HCT116 (cell line): ENCODE data around the gene ENDOD1. TPM values are rescaled to one million over a fixed set of nuclear protein-coding genes. Genes with fewer than 3 reads are reported as not detected.

Experiments used
- ATAC-seq: fragments of 200-7000 bp; cut with Tn5 transposase; 2 replicates; pipeline ENCODE4 v1.9.1; 2020; ENCODE audit warnings: mild to moderate bottlenecking, moderate library complexity
- BruUV-seq: library from RNA; stranded (reverse); fragments of 400-500 nt; replicated peaks from 2 replicates; lab custom pipeline; 2021; lab: Mats Ljungman, UMichigan
- CTCF ChIA-PET: fragments of 300-600 bp; sonication (Branson Sonifier 250); formaldehyde crosslinking; loops from one replicate; lab custom pipeline; 2021; ENCODE audit warnings: antibody characterized with exemption; lab: Charles Lee
- POLR2A ChIA-PET: fragments of 300-600, 350-600 bp; sonication (Branson Sonifier 250); formaldehyde crosslinking; loops from one replicate; lab custom pipeline; 2021; ENCODE audit warnings: antibody characterized with exemption; lab: Charles Lee
- RAD21 ChIA-PET, 2 experiments: fragments of 300-600 bp; sonication (Branson Sonifier 250); formaldehyde crosslinking; loops; one replicate each; lab custom pipeline; 2023; ENCODE audit warnings: low total read pairs in 2 of 2; ENCODE audit not compliant: uncharacterized antibody in 2 of 2, unreplicated experiment in 2 of 2, low non-redundant PET in 1 of 2; lab: Charles Lee
- DNase-seq: peaks from one replicate; pipeline ENCODE4 v3.0.0-alpha.2; 2010; ENCODE audit warnings: low read depth, low spot score
- H2AFZ ChIP-seq: fragments of 200-600 bp; shearing (Covaris generic), sonication (generic); 2 replicates; pipeline ENCODE4 v1.6.1; 2017; ENCODE audit warnings: low read depth, mixed run types, mixed read lengths, antibody characterized with exemption, low read length; ENCODE audit not compliant: poor library complexity, severe bottlenecking
- H3K27ac ChIP-seq: 2 replicates; pipeline ENCODE4 v1.5.1; 2012; ENCODE audit warnings: low read depth, low read length
- H3K27me3 ChIP-seq: fragments of 200-600 bp; sonication (generic); 2 replicates; pipeline ENCODE4 v1.6.1; 2016; ENCODE audit warnings: mixed run types, low read length, mixed read lengths; ENCODE audit not compliant: insufficient read depth
- H3K36me3 ChIP-seq, 2 experiments: fragments of 200-500 bp in 1 of 2; fragments of 200-600 bp in 1 of 2; sonication (Bioruptor generic) in 1 of 2; sonication (generic) in 1 of 2; 2 replicates each; pipeline versions ENCODE4 v1.5.1 to v1.6.1; 2014 to 2016; ENCODE audit warnings: low read length in 2 of 2, inconsistent platforms in 1 of 2, mixed read lengths in 1 of 2, mixed run types in 1 of 2; ENCODE audit not compliant: insufficient read depth in 2 of 2, control insufficient read depth in 1 of 2
- H3K4me1 ChIP-seq, 2 experiments: fragments of 200-600 bp in 1 of 2; sonication (generic) in 1 of 2; 2 replicates each; pipeline versions ENCODE4 v1.5.1 to v1.6.1; 2012 to 2017; ENCODE audit warnings: low read length in 2 of 2, inconsistent platforms in 1 of 2, mild to moderate bottlenecking in 1 of 2, mixed read lengths in 1 of 2, mixed run types in 1 of 2, moderate library complexity in 1 of 2; ENCODE audit not compliant: insufficient read depth in 2 of 2, control insufficient read depth in 1 of 2
- H3K4me2 ChIP-seq: fragments of 200-600 bp; sonication (generic); 2 replicates; pipeline ENCODE4 v1.6.1; 2017; ENCODE audit warnings: mixed run types, low read length, mixed read lengths
- H3K4me3 ChIP-seq, 2 experiments: fragments of 200-600 bp in 1 of 2; sonication (generic) in 1 of 2; replicated peaks in 1 of 2; 2 replicates each; pipeline ENCODE4 v1.5.1; 2011 to 2016; ENCODE audit warnings: low read length in 2 of 2, control low read depth in 1 of 2, low read depth in 1 of 2, mild to moderate bottlenecking in 1 of 2, mixed read lengths in 1 of 2, mixed run types in 1 of 2
- H3K79me2 ChIP-seq: fragments of 200-600 bp; sonication (generic); 2 replicates; pipeline ENCODE4 v1.6.1; 2017; ENCODE audit warnings: mild to moderate bottlenecking, mixed run types, low read length, moderate library complexity, mixed read lengths; ENCODE audit not compliant: insufficient read depth
- H3K9ac ChIP-seq: fragments of 200-600 bp; sonication (generic); 2 replicates; pipeline ENCODE4 v1.6.1; 2016; ENCODE audit warnings: low read length, mixed read lengths
- H3K9me2 ChIP-seq: fragments of 200-600 bp; sonication (generic), shearing (Covaris generic); 2 replicates; pipeline ENCODE4 v1.6.1; 2017; ENCODE audit warnings: mixed run types, mild to moderate bottlenecking, moderate library complexity; ENCODE audit not compliant: insufficient read depth
- H3K9me3 ChIP-seq, 2 experiments: fragments of 200-500 bp in 1 of 2; fragments of 200-600 bp in 1 of 2; sonication (Bioruptor generic) in 1 of 2; sonication (generic) in 1 of 2; 2 replicates each; pipeline ENCODE4 v1.6.1; 2014 to 2017; ENCODE audit warnings: low read length in 2 of 2, mixed read lengths in 2 of 2, inconsistent platforms in 1 of 2, low read depth in 1 of 2, mild to moderate bottlenecking in 1 of 2, mixed run types in 1 of 2, moderate library complexity in 1 of 2; ENCODE audit not compliant: control insufficient read depth in 1 of 2, insufficient read depth in 1 of 2
- H4K20me1 ChIP-seq: fragments of 200-600 bp; sonication (generic), shearing (Covaris generic); 2 replicates; pipeline ENCODE4 v1.6.1; 2017; ENCODE audit warnings: mixed run types, mild to moderate bottlenecking, moderate library complexity; ENCODE audit not compliant: insufficient read depth
- EZH2phosphoT487 ChIP-seq: fragments of 200-600 bp; IDR thresholded peaks from 2 replicates; pipeline ENCODE4 v1.6.1; 2018; ENCODE audit warnings: antibody characterized with exemption, borderline replicate concordance
- FOSL1 ChIP-seq: IDR thresholded peaks from 2 replicates; pipeline ENCODE4 v1.6.1; 2012; ENCODE audit warnings: low read depth
- POLR2A ChIP-seq: IDR thresholded peaks from 2 replicates; pipeline ENCODE4 v1.7.0; 2011; ENCODE audit warnings: borderline replicate concordance; ENCODE audit not compliant: insufficient read depth, insufficient read length; ENCODE audit errors: extremely low read depth
- POLR2AphosphoS5 ChIP-seq: IDR thresholded peaks from 2 replicates; pipeline ENCODE4 v1.6.1; 2011; ENCODE audit warnings: mild to moderate bottlenecking, low read depth, low read length, moderate library complexity
- SIN3A ChIP-seq: IDR thresholded peaks from 2 replicates; pipeline ENCODE4 v1.6.1; 2012; ENCODE audit warnings: low read depth
- SRF ChIP-seq: IDR thresholded peaks from 2 replicates; pipeline ENCODE4 v1.6.1; 2012; ENCODE audit warnings: low read depth
- YY1 ChIP-seq: IDR thresholded peaks from 2 replicates; pipeline ENCODE4 v1.6.1; 2011; ENCODE audit warnings: low read length, low read depth, moderate library complexity, mild to moderate bottlenecking; ENCODE audit not compliant: insufficient replicate concordance; ENCODE audit errors: extremely low read depth
- ZFX ChIP-seq: fragments of 450-650 bp; IDR thresholded peaks from 2 replicates; pipeline ENCODE4 v1.6.1; 2017
- ZNF274 ChIP-seq: fragments of 200-500 bp; sonication (Bioruptor generic); IDR thresholded peaks from 2 replicates; pipeline ENCODE4 v1.6.1; 2014; ENCODE audit warnings: mild to moderate bottlenecking, low read depth, low read length, inconsistent platforms
- intact Hi-C: fragments of 100-400 bp; cut with micrococcal nuclease; formaldehyde crosslinking; loops from 2 replicates; pipeline ENCODE4 v1.10.0; 2022
- total RNA-seq: library from RNA; stranded (reverse); gene quantifications from one replicate; pipeline ENCODE4 v1.2.1, GENCODE V29; 2021; ENCODE audit not compliant: unreplicated experiment
- TF ChIP-seq, protein P1 (sequence below): IDR thresholded peaks from 2 replicates; pipeline ENCODE4 v1.6.1; 2011; ENCODE audit warnings: mild to moderate bottlenecking, low read length, moderate library complexity; ENCODE audit not compliant: insufficient replicate concordance; ENCODE audit errors: extremely low read depth
- TF ChIP-seq, protein P2 (sequence below): IDR thresholded peaks from 2 replicates; pipeline ENCODE4 v1.6.1; 2012
- TF ChIP-seq, protein P3 (sequence below), 3 experiments: fragments of 200-600 bp in 1 of 3; sonication (generic) in 1 of 3; IDR thresholded peaks in 2 of 3; conservative IDR thresholded peaks in 1 of 3; 2 replicates each; pipeline ENCODE4 v1.5.1; 2012 to 2017; ENCODE audit warnings: low read depth in 2 of 3, low read length in 2 of 3, antibody characterized with exemption in 1 of 3, borderline replicate concordance in 1 of 3, control low read depth in 1 of 3, mild to moderate bottlenecking in 1 of 3, mixed read lengths in 1 of 3, mixed run types in 1 of 3, moderate library complexity in 1 of 3; ENCODE audit not compliant: insufficient read depth in 1 of 3
- TF ChIP-seq, protein P4 (sequence below): IDR thresholded peaks from 2 replicates; pipeline ENCODE4 v1.6.1; 2012; ENCODE audit warnings: low read depth
- TF ChIP-seq, protein P5 (sequence below): IDR thresholded peaks from 2 replicates; pipeline ENCODE4 v1.6.1; 2012

The ENDOD1 gene
- total RNA-seq, 1 experiment from 2014 or later: 33.6 TPM

DNA sequence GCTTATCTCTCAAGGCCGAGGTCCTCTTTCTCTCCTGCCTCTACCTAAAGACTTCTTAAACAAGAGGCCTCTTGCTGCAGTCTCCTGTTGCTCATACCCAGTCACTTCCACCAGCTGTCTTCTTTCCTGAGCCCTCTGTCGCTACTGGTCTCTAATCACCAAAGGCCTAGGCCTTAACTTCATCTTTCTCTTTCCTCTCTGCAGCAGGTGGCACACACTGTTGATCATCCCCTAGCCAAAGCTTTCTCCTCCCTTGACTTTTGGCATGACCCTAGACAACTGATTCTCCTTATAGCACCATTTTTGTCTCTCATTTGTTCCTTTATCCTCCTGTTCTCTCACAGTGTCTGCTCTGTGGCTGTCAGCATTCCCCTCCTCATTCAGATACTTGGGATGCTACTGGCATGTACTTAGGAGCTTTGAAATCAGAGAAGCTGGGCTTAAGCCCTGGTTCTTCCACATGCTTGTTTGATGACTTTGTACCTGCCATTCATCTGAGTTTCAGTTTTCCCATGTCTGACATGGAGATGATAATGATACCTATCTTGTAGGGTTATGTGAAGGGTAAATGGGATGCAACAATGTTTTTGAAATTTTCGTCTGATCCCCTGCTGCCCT, 22.4 kb downstream of the ENDOD1 start (continued):
- TF ChIP-seq, protein P1, sequence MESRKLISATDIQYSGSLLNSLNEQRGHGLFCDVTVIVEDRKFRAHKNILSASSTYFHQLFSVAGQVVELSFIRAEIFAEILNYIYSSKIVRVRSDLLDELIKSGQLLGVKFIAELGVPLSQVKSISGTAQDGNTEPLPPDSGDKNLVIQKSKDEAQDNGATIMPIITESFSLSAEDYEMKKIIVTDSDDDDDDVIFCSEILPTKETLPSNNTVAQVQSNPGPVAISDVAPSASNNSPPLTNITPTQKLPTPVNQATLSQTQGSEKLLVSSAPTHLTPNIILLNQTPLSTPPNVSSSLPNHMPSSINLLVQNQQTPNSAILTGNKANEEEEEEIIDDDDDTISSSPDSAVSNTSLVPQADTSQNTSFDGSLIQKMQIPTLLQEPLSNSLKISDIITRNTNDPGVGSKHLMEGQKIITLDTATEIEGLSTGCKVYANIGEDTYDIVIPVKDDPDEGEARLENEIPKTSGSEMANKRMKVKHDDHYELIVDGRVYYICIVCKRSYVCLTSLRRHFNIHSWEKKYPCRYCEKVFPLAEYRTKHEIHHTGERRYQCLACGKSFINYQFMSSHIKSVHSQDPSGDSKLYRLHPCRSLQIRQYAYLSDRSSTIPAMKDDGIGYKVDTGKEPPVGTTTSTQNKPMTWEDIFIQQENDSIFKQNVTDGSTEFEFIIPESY: no peak
- TF ChIP-seq POLR2AphosphoS5 (no peak), ZFX (no peak)
- TF ChIP-seq, protein P2, sequence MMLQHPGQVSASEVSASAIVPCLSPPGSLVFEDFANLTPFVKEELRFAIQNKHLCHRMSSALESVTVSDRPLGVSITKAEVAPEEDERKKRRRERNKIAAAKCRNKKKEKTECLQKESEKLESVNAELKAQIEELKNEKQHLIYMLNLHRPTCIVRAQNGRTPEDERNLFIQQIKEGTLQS: no peak

DNA sequence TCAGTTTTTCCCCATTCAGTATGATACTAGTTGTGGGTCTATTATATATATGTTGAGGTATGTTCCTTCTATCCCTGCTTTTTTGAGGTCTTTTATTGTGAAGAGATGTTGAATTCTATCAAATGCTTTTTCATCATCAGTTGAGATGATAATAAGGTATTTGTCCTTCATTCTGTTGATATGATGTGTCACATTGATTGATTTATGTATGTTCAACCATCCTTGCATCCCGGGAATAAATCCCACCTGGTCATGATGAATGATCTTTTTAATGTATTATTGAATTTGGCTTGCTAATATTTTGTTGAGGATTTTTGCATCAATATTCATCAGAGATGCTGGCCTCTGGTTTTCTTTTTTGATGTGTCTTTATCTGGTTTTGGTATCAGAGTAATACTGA, 26.0 kb downstream of the ENDOD1 start:
- peaks cover 26 to 38% of the 10 kb centered on the region in 2 experiments for H3K4me1 ChIP-seq
- RAD21 ChIA-PET: no interaction called here
- H2AFZ ChIP-seq: no peak overlapping the region
- no peaks in the 10 kb centered on the region for H3K9me2 ChIP-seq
- POLR2A ChIA-PET: no interaction called here
- peaks cover 51% of the 10 kb centered on the region for H3K79me2 ChIP-seq
- H3K4me2 ChIP-seq: no peak overlapping the region
- H3K36me3 ChIP-seq: no peaks in the 10 kb centered on the region
- DNase-seq (no peak), ATAC-seq (no peak)
- H3K27me3 ChIP-seq: no peaks in the 10 kb centered on the region
- no peak overlapping the region for H3K27ac ChIP-seq
- intact Hi-C loops: no loop called here
- H3K4me3 ChIP-seq: no peak overlapping the region
- no TSS peak for BruUV-seq
- H3K9ac ChIP-seq: no peak overlapping the region
- no peaks in the 10 kb centered on the region for H4K20me1 ChIP-seq
- no peaks in the 10 kb centered on the region for H3K9me3 ChIP-seq
- CTCF ChIA-PET: no interaction called here
- TF ChIP-seq, protein P3, sequence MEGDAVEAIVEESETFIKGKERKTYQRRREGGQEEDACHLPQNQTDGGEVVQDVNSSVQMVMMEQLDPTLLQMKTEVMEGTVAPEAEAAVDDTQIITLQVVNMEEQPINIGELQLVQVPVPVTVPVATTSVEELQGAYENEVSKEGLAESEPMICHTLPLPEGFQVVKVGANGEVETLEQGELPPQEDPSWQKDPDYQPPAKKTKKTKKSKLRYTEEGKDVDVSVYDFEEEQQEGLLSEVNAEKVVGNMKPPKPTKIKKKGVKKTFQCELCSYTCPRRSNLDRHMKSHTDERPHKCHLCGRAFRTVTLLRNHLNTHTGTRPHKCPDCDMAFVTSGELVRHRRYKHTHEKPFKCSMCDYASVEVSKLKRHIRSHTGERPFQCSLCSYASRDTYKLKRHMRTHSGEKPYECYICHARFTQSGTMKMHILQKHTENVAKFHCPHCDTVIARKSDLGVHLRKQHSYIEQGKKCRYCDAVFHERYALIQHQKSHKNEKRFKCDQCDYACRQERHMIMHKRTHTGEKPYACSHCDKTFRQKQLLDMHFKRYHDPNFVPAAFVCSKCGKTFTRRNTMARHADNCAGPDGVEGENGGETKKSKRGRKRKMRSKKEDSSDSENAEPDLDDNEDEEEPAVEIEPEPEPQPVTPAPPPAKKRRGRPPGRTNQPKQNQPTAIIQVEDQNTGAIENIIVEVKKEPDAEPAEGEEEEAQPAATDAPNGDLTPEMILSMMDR (IDR thresholded peaks at IDR 0.05 in 2 of 3, conservative IDR thresholded peaks at IDR 0.05 in 1 of 3; ENCODE audit: borderline replicate concordance in 1 of 3, insufficient read depth in 1 of 3, low read depth in 2 of 3, low read length in 2 of 3): no peak
- TF ChIP-seq ZNF274 (no peak), SRF (no peak), POLR2A (no peak), SIN3A (no peak), FOSL1 (no peak), POLR2AphosphoS5 (no peak), YY1 (no peak), EZH2phosphoT487 (no peak)
- TF ChIP-seq, protein P4, sequence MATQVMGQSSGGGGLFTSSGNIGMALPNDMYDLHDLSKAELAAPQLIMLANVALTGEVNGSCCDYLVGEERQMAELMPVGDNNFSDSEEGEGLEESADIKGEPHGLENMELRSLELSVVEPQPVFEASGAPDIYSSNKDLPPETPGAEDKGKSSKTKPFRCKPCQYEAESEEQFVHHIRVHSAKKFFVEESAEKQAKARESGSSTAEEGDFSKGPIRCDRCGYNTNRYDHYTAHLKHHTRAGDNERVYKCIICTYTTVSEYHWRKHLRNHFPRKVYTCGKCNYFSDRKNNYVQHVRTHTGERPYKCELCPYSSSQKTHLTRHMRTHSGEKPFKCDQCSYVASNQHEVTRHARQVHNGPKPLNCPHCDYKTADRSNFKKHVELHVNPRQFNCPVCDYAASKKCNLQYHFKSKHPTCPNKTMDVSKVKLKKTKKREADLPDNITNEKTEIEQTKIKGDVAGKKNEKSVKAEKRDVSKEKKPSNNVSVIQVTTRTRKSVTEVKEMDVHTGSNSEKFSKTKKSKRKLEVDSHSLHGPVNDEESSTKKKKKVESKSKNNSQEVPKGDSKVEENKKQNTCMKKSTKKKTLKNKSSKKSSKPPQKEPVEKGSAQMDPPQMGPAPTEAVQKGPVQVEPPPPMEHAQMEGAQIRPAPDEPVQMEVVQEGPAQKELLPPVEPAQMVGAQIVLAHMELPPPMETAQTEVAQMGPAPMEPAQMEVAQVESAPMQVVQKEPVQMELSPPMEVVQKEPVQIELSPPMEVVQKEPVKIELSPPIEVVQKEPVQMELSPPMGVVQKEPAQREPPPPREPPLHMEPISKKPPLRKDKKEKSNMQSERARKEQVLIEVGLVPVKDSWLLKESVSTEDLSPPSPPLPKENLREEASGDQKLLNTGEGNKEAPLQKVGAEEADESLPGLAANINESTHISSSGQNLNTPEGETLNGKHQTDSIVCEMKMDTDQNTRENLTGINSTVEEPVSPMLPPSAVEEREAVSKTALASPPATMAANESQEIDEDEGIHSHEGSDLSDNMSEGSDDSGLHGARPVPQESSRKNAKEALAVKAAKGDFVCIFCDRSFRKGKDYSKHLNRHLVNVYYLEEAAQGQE: no peak
- TF ChIP-seq, protein P1: no peak
- TF ChIP-seq, protein P5, sequence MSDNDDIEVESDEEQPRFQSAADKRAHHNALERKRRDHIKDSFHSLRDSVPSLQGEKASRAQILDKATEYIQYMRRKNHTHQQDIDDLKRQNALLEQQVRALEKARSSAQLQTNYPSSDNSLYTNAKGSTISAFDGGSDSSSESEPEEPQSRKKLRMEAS: no peak
